ENCODE measurements around the gene CD58. TPM values are rescaled to one million over a fixed set of nuclear protein-coding genes. Genes with fewer than 3 reads are reported as not detected.

Gene CD58
- total RNA-seq, 1 donor from 2014 or later, result 18.0 TPM

DNA sequence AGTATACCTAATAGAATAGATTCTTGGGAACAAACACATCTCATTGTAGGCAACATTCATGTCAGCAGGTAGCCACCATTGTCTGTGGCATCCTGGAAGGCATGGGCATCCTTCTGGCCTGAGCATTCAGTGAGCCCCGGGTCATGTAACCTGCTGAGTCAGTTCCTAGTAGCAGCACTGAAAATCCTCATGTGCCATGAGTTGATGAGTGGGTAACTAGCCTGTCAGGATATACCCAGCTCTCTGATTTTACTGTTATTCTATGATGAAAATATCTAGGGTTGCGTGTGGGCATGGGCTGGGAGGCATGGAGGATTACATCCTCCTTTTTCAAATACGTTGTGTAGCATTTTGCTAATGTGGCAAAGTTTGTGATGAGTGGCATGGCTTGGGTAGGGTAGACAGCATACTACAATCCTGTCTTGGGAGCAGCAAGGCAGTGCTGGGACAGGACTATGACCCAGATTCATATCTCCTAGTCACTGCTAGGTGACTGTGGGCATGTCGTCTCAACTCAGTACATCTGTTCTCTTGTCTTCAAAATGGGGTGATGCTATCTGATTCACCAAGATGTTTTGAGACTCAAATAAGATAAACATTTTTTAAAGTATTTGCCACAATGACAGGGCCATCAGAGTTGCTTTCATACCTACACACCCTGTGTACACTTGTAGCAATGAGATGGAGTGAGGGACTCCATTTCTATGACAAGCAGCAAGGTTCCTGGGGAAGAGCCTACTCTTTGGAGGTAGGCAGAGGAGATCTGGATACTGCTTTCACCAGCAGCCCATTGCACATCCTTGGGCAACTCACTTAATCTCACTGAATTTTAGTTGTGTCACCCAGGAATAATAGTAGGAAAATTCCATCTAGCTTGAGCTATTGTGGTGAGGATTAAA, 62.5 kb downstream of the CD58 start:
- DNase-seq, result no peak

DNA sequence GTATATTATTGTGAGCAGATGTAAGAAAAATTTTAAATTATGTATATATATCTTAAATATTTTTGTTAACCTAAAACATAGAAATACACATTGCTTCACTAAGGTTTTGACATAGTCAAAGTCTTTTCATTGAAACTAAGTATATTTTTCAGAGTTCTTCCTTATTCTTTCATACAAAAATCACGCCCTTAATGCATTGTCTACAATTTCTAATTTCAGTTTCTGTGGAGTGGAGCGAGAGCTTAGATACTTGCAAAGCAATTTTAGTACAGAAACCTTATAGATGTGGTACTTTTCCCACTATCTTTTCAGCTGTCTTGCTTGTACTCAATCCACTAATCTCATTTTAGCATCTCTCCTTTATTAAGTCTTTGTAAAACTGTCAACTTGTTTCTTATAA, 63.2 kb downstream of the CD58 start:
- no peak for DNase-seq

DNA sequence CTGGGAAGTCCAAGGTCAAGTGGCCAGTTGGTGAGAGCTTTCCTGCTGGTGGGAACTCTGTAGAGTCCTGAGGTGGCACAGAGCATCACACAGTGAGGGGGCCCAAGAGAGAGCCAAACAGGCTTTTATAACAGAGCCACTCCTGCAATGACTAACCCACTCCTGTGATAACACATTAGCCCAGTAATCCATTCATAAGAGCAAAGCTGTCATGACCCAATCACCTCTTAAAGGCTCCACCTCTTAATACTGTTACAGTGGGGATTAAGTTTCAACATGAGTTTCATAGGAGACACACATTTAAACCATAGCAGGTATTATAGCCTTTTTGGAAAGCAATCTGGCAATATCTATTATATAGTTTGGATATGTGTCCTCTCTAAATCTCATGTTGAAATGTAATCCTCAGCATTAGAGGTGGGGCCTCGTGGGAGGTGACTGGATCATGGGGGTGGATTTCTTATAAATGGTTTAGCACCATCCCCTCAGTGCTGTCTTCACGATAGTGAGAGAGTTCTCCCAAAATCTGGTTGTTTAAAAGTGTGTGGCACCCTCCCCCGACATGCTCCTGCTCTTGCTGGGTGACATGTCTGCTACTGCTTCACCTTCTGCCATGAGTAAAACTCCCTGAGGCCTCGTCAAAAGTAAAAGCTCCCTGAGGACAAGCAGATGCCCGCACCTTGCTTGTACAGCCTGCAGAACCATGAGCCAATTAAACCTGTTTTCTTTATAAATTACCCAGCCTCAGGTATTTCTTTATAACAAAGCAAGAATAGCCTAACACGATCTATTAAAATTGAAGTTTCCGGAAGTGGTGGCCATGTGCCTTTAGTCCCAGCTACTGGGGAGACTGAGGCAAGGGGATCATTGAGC, 64.5 kb downstream of the CD58 start:
- DNase-seq, result no peak

DNA sequence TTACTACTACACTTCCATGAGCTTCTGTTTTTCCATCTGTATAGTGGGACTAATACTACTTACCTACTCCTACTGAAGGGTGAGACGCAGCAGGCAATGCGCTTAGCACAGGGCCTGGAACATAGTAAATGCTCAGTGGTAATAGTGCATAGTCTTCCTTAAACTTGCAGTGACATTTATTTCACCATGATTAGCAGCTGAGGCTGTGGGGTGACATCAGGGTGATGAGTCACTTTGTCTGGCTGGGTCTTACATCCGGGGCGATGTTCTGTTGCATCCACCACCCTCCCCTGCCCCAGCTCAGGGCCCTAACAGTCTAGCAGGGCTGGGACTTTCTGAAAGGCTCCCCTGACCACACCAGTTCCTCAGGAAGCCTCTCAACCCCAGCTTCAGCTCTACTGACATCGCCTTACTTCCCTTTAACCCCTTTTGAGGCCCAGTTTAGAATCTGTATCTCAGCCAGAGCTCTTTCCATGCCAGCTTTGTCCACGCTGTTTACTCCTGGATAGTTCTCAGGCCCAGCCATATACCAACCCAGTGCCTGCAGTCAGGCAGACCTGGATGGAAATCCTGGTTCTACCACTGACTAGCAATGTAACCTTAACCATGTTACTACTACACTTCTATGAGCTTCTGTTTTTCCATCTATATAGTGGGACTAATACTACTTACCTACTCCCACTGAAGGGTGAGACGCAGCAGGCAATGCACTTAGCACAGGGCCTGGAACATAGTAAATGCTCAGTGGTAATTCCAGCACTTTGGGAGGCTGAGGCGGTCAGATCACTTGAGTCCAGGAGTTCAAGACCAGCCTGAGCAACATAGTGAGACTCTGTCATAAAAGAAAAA, 66.3 kb downstream of the CD58 start:
- no peak for DNase-seq

DNA sequence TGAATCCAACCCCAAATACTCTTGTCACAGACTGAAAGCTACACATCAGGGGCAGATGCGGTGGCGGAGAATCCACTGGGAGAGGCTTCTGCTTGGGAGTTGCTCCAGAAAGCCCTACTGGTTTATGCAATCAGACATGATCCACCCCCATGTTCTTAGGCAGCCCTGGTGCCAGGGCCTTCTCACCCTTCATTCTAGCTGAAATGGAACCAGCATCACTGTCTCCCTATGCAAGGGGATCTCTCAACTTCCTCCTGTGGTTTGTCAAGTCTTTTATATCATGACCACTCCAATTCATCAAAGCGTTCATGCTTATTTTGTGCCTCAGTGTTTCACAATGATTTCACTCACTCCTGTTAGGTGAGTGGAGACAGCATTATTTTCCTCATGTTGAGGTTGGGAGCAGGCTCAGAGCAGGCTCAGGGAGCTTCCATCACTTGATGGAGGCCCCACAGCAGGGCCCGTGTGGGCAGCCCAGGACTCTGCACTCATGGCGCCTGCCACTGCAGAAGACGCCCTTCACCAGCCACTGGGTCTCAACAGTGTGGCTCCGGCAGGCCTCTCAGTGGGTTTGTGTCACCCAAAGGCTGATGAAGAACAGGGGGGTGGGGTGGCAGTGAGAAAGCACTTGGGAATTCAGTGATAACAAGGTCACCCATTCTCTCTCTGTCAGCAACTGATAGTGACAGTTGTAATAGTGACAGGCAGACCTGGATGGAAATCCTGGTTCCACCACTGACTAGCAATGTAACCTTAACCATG, 67.1 kb downstream of the CD58 start:
- DNase-seq, result no peak

DNA sequence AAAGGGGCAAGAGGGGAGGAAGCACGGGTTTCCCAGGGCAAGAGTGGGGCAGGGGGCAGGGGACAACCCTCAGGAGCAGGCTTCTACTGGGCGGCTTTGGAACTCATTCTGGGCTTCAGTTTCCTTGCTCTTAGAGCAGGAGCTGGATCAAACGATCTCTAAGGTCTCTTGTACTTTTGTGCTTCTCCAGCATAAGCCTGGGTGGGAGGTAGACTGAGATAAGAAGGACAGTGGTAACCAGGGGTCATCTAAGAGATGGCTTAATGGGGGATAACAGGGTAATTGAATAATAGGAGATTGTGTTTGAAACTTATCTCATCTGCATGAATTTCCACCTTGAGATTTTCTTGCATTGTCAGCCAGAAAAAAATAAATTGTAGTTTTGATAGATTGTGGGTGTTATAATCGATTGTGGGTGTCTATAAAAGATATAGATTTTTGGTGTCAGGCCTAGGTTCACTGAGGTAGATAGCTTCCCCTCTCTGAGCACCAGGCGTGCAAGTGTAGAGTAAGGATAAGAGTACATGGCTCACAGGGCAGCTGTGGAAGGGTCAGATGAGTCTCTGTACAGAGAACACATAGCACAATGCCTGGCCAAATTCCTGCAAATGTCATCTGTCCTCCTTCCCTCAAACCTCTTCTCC, 68.0 kb downstream of the CD58 start:
- DNase-seq, result no peak

DNA sequence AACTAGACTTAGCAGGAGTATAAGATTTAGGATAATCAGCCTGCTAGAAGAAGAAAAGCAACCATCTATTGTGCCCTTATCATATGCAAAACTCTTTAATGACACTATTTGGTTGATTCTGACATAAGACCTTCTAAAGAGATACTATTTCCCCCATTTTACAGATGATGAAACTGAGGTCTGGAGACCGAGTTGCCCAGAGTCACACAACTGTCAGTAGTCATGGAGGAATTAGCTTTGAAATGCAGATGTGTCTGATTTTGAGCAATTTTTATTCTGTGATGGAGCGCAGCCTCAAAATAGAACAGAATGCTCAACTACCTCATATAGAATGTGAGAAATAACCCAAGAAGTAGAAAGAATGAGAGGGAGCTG, 69.0 kb downstream of the CD58 start:
- no peak for DNase-seq

DNA sequence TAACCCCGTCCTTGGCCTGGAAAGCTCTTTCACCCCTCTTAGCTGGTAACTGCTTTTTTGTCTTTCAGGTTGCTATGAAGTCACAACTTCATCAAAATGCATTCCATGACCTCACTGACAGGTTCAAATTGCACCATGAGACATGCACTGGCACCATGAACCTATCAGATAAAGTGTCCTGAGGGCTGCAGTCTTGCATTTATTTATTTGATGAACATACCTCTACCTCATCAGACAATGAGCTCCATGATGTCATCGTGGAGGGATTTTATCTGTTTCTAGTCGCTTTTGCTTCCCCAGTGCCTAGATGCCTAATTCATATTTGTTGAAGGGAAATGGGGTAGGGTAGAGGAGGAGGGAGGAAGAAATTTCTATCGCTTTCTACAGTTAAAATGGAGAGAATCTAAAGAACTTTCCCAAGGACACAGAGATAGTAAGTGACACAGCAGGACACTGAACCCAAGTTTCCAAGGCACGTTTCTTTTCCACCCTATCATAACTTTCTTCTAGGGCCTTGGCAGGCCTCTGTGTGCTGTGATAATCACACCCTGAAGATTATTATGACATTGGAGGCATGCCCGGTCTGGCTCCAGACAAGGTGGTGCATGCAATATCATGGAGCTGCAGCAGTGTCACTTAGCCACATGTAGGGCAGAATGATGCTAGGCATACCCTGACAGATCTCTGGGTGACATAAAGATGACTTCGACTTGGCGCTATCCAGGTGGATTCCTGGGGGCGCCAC, 69.5 kb downstream of the CD58 start:
- no peak for DNase-seq

DNA sequence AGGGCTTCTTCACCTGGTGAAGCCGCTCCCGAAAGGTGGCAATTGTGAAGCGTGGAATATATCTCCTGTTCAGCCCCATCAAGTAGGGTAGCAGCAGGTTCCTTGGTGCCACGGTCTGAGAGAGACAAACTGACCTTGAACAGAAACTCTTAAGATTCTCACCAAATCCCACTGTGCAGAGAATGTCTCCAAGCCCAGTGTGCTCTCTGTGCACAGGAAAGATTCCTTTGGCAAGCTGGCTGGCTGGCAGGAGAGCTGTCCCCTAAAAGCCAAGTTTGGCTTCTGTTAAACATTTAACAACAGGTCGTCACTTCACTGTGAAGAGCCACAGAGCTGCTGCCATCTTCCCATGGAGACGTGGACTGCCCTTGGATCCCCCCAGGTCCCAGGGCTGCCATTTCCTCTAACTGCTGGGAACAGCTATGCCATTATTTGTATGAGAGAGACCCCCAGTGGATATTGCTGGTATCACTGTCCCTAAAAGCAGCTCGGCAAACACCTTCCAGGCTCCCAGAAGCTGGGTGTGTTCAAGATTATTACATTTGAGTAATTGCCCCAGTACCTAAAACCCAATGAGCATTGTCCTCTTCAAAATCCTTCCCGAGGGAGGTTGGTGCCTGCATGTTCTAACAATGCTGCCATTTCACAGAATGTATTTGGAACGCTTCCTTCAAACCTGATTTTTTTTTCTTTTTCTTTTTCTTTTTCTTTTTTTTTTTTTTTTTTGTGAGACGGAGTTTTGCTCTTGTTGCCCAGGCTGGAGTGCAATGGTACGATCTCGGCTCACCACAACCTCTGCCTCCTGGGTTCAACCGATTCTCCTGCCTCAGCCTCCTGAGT, 71.8 kb downstream of the CD58 start:
- DNase-seq, result peak; percentile 28

DNA sequence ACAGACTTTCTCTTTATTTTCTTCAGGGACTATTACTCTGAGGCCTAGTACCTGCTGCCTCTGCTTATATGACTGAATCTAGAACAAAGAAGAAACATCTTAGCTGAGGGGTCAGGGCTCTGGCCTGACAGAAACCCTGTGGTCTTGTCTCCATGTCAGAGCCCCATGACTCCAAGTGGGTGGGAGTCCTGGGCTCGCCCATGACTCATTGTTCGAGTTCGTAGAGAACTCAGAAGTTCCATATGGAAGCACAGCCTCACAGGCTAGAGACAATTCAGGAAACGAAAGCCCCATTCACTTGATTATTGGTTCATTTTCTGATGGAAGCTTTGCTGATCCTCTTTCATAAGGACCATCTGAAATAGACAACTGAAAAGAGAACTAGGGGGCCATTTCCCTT, 73.2 kb downstream of the CD58 start:
- no peak for DNase-seq

DNA sequence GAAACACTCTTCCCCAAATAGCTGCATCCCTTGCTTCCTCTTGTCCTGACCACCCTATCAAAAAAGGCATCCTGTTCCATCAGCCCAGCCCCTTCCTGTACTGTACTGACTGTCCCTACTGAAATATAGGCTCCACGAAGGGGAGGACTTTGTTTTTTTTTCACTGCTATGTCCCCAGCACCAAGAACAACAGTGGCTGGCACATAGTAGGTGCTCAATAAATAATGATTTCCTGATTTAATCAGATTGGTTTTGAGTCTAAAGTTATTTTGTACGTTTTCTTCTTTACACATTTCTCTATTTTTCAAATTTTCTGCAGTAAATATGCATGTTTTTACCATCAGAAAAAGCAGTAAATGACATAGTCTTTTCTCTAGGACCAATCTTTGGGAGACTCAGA, 73.9 kb downstream of the CD58 start:
- no peak for DNase-seq

DNA sequence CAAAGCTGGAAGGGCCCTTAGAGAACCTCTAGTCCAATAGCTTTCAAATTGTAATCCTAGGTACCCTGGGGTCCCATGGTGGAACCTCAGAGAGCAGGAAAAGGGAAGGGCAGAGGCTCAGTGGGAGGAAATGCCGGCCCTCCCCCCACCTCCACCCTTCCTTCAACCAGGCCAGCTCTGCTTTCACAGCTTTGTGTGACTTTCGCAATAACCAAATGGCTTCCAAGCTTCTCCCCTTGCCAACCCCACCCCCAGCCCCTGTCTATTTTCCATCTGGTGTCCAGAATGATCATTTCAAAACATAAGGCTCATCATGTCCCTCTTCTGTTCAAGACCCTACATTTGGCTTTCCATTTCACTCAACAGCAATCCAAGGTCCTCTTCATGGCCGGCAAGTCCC, 74.4 kb downstream of the CD58 start:
- DNase-seq, result peak; percentile 27

DNA sequence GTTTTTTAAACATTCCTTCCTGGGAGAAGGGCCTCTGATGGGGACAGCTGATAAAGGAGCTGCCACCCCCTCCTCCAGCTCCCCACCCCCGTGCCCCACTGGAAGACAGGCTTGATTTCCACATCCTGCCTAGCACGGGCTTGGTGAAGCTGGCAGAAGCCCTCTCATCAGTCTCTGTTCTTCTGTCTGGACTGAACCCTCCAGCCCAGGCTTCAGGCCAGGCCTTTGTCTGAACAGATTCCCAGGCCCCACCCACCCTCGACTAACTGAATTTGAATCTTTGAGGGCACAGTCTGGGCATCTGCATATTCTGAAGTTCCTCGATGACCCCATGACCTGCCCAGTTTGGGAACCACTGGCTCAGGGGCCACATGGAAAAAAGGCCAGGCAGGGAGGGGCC, 75.3 kb downstream of the CD58 start:
- DNase-seq, result no peak

DNA sequence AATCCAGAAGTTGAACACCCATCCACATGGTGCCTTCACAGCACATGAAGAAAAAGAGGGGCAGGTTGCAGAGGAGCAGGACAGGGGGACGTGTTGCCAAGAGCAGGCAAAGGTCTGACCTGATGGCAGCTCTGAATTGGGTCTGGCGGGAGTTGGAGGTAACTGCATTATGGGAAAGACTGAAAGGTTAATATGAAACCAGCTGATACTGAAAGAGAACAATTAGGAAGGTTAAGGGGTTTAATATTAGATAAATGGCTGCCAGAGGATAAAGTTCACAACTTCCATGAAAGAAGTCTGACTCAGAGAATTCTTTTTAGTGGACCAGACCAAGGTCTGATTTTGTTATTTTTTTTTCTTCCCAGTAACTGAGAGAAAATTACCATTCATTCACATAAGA, 76.1 kb downstream of the CD58 start:
- DNase-seq, result no peak

DNA sequence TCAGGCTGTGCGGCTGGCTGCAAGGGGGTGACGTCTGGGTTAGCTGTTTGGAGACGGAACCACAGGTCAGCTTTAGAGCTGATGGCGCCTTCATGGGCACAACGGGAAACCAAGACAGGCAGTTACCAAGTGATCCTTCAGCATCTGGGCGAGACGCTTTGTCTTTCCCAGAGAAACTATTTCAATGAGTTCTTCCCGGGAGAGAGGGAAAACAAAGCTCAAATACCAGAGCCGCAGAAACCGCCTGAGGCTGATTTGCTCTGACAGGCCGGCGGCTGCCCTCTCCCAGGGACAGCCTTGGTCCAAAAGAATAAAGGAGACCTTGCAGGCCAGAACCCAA, 76.5 kb downstream of the CD58 start:
- DNase-seq, result no peak

DNA sequence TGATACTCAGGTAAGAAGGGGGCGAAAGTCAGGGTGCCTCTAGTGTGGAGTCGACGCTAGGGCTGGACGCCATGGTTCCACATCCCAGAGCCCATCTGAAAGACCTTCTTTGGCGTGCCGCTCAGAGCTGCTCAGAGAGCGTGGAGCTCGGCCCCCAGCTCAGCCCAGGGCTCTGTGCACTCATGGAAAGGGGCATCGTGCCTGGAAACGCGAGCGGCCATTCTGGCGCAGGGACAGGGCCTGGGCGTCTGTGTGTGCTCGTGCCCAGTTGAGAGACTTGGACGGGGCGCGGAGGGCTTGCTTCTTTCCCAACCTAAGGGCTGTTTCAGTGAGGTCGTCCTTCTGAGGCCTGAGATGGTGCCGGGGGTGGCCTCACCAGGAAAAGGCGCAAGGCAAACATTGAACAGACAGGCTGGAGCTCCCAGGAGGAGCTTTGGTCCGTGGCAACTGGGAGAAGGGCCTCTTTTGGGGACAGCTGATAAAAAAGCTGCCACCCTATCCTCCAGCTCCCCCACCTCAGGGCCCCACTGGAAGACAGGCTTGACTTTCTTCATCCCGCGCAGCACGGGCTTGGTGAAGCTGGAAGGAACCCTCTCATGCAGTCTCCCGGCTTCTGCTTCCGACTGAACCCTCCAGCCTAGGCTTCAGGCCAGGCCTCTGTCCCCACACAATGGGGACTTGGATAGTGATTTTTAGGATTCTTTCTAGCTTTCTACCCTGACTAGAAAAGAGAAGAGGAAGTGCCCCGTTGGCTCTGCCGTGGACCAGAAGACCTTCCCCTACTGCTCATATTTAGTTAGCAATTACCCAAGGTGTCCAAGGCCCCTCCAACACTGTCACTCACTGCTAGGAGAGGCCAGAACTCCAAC, 77.1 kb downstream of the CD58 start:
- DNase-seq, result no peak

DNA sequence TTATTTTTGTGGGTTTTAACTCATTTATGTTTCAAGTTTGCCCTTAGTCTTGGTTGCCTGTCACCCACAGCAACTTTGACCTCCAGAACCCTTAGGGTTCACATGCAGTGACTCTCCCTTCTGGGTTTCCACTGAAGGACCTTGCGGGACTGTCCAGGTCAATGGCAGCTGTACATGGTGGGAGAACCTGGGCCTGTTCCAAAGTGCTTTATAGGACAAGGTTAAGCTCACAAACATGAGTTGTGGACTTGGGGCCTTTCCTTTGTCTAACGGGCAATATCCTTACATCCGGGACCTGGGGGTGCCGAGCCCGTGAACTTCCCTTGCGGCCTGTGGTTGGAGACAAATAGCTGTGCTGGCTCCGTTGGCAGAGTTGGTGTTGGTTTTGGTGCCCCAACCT, 77.8 kb downstream of the CD58 start:
- DNase-seq, result no peak

DNA sequence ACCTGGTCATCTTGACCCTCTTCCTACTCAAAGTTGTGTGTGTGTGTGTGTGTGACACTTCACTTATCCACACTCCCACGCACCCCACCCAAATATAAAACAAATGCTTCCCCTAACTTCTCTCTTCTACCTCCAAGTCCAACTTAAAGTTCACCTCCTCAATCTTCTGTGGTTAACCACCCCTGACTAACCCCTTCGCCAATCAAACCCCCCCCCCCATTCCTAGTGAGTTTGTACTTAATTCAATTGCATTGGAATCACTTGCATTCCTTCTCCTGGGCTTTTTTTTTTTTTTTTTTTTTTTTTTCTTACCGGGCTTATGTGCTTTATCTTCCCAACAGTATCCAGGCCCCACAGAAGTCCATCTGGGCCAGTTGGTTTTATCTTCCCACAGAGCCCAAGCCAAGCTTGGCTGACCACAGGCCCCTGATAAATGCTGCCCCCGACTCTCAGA, 78.4 kb downstream of the CD58 start:
- no peak for DNase-seq
